ENCODE results near the gene WFDC6.

DNA sequence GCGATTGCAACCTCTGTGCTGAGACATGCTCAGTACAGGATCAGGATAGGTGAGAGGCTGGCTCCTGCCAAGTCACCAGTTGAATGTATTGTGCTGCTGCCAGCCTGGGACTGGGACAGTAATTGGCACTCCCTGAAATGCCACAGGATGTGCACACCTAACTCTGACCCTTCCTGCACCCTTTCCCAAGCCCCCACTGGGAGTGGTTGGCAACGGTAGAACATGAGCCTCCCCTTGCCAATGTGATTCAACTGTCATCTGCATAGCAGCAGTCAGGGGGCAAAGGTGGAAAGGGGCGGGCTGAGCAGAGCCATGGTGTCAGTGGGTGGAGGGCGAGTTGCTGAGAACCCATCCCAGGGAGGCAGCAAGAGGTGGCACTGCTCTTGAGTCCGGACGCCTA is 39.3 kb downstream of the WFDC6 start:
- TF ChIP-seq POLR2AphosphoS5 (IDR thresholded peaks at IDR 0.05) (no peak), CTCF (IDR thresholded peaks at IDR 0.05; ENCODE audit: poor library complexity, severe bottlenecking) (no peak), RAD21 (conservative IDR thresholded peaks at IDR 0.05) (no peak), REST (IDR thresholded peaks at IDR 0.05; ENCODE audit: borderline replicate concordance) (no peak)
